Sigmoid colon (tissue), 7 donors: ENCODE data around the gene PCLAF. TPM values are rescaled to one million over a fixed set of nuclear protein-coding genes. Genes with fewer than 3 reads are reported as not detected.

Experiments
- DNase-seq: peaks from one replicate; pipeline ENCODE4 v3.0.0-alpha.2; 2019
- H3K27ac ChIP-seq, 4 donors: fragments of 200-600 bp; sonication (generic); one replicate each; pipeline ENCODE4 v1.5.1; 2016 to 2019; ENCODE audit warnings: mild to moderate bottlenecking in 1 of 4
- H3K27me3 ChIP-seq, 3 donors: fragments of 200-600 bp; sonication (generic); one replicate each; pipeline ENCODE4 v1.5.1; 2019; ENCODE audit warnings: mild to moderate bottlenecking in 1 of 3
- H3K36me3 ChIP-seq, 4 donors: fragments of 200-600 bp; sonication (generic); one replicate each; pipeline ENCODE4 v1.5.1; 2016 to 2019
- H3K4me1 ChIP-seq, 4 donors: fragments of 200-600 bp; sonication (generic); one replicate each; pipeline ENCODE4 v1.5.1; 2017 to 2019
- H3K4me3 ChIP-seq, 4 donors: fragments of 200-600 bp; sonication (generic); one replicate each; pipeline ENCODE4 v1.5.1; 2017 to 2019; ENCODE audit warnings: mild to moderate bottlenecking in 2 of 4, moderate library complexity in 1 of 4
- H3K9me3 ChIP-seq, 4 donors: fragments of 200-600 bp in 3 of 4; sonication (generic) in 3 of 4; one replicate each; pipeline versions ENCODE4 v1.5.1 to v1.6.1; 2013 to 2019
- CTCF ChIP-seq, 4 experiments: fragments of 450-650 bp in 3 of 4; fragments of 200-600 bp in 1 of 4; IDR thresholded peaks; one replicate each; pipeline ENCODE4 v1.5.1; 2016 to 2019; ENCODE audit warnings: antibody characterized with exemption in 4 of 4, mild to moderate bottlenecking in 3 of 4, moderate library complexity in 2 of 4
- EP300 ChIP-seq, 4 donors: sonication (generic); formaldehyde crosslinking; IDR thresholded peaks; one replicate each; pipeline ENCODE4 v1.6.1; 2017; ENCODE audit warnings: antibody characterized with exemption in 4 of 4
- POLR2A ChIP-seq, 2 donors: fragments of 450-650 bp; IDR thresholded peaks; one replicate each; pipeline ENCODE4 v1.6.1; 2016; ENCODE audit warnings: antibody characterized with exemption in 2 of 2, mild to moderate bottlenecking in 2 of 2, moderate library complexity in 2 of 2
- POLR2AphosphoS5 ChIP-seq, 4 donors: sonication (generic); formaldehyde crosslinking; IDR thresholded peaks; one replicate each; pipeline ENCODE4 v1.6.1; 2017; ENCODE audit warnings: antibody characterized with exemption in 4 of 4
- WGBS, 2 donors: extraction: QIAGEN DNeasy Blood & Tissue Kit; methylation state at CpG; one replicate each; pipeline ENCODE4 v1.1.7; 2013; 5-methylcytosine and 5-hydroxymethylcytosine counted together
- intact Hi-C: fragments of 100-400 bp; cut with DNase I; formaldehyde crosslinking; loops from one replicate; pipeline ENCODE4 v1.15.1; 2023
- polyA plus RNA-seq, 3 donors: library from polyadenylated mRNA; stranded (reverse); fragments of 200-250 nt; gene quantifications; one replicate each; pipeline ENCODE4 v1.2.3, GENCODE V29; 2013
- total RNA-seq, 4 donors: library from RNA; depleted of rRNA; stranded (reverse); fragments of >200 nt; gene quantifications; one replicate each; pipeline ENCODE4 v1.1.0, GENCODE V29; 2016
- donor health status: healthy with polysubstance abuse.
- donor health status: Bipolar disorder and iron deficiency.
- donor health status: healthy.

The PCLAF gene
- total and polyA plus RNA-seq, 7 donors = 1.1 to 83.0 (median 6.5) TPM; not detected in 1

DNA sequence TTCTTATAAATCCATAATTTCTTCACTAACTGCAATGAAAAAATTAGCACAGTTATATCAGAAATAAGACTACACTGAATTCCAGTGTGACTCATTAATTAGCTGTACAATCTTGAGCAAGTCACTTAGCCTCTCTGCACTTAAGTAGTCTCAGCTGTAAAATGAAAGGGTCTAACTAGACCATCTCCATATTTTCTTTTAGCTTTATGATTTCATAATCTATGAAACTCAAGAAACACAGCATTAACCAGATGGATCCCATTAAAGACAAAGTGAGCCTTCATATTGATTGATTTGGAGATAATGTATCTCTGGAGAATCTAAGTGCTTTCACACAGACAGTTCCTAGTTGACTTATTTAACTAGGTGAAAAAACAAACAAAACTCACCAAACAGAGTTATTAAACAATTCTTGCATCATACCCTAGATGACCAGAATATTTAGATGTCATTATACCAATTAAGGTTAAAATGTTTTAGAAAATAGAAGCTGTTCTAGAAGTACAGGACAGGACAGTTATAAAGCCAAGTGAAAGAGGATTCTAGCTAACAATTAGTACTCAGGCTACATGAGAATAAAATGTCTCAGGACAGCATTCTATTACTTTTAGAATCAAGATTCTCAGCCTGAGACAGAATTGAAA is 36.5 kb downstream of the PCLAF start:
- Histone ChIP-seq H3K4me3 (no peak overlapping the region), H3K27me3 (no peaks in the 10 kb centered on the region), H3K36me3 (peaks cover 0 to 9% (median 0%) of the 10 kb centered on the region in 4 donors), H3K4me1 (peaks cover 0 to 5% (median 0%) of the 10 kb centered on the region in 4 donors), H3K9me3 (no peaks in the 10 kb centered on the region), H3K27ac (no peak overlapping the region)
- no peak for DNase-seq
- no peak for TF ChIP-seq POLR2AphosphoS5 (IDR thresholded peaks at IDR 0.05)
- TF ChIP-seq CTCF (IDR thresholded peaks at IDR 0.05) = no peak
- no peak for TF ChIP-seq EP300 (IDR thresholded peaks at IDR 0.05)
- no peak for TF ChIP-seq POLR2A (IDR thresholded peaks at IDR 0.05)
- intact Hi-C loops = no loop called here

- 93 to 97% methylated on average over 2 of the region's 2 CpGs for WGBS, 2 donors
- H3K27ac ChIP-seq = no peak overlapping the region
- intact Hi-C loops = no loop called here
- TF ChIP-seq POLR2AphosphoS5 (IDR thresholded peaks at IDR 0.05) = no peak
- no peak for TF ChIP-seq POLR2A (IDR thresholded peaks at IDR 0.05)
- no peak for TF ChIP-seq EP300 (IDR thresholded peaks at IDR 0.05)
- no peak for TF ChIP-seq CTCF (IDR thresholded peaks at IDR 0.05)
- no peaks in the 10 kb centered on the region for H3K9me3 ChIP-seq
- H3K4me3 ChIP-seq = no peak overlapping the region
- H3K36me3 ChIP-seq = peaks cover 0 to 9% (median 0%) of the 10 kb centered on the region in 4 donors
- H3K4me1 ChIP-seq = peaks cover 0 to 5% (median 0%) of the 10 kb centered on the region in 4 donors
- H3K27me3 ChIP-seq = no peaks in the 10 kb centered on the region
- DNase-seq = no peak
Measured at GRCh38 chr15:64343841-64344240, 37.4 kb downstream of the PCLAF start.

DNA sequence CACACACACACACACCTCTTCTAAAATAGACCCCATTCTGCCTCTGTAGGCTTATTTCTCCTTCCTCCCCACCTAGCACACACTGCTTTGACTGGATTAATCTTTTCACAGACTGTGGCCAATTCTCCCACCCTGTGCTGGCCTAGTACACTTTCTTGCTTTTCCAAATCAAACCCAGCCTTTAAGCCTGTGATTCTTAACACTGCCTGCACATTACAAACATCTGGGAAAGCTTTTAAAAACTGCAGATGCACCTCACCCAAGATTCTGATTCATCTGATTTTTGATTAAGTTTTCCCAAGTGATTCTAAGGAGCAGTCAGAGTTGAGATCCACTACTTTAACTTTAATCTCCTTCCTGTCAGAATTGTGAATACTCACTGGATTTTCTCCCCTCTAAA is 38.0 kb downstream of the PCLAF start:
- Histone ChIP-seq H3K27ac (no peak overlapping the region), H3K36me3 (peaks cover 0 to 9% (median 0%) of the 10 kb centered on the region in 4 donors), H3K9me3 (no peaks in the 10 kb centered on the region), H3K27me3 (no peaks in the 10 kb centered on the region), H3K4me1 (peaks cover 0 to 5% (median 0%) of the 10 kb centered on the region in 4 donors), H3K4me3 (no peak overlapping the region)
- no peak for DNase-seq
- intact Hi-C loops = no loop called here
- no peak for TF ChIP-seq CTCF (IDR thresholded peaks at IDR 0.05)
- TF ChIP-seq EP300 (IDR thresholded peaks at IDR 0.05) = no peak
- no peak for TF ChIP-seq POLR2AphosphoS5 (IDR thresholded peaks at IDR 0.05)
- no peak for TF ChIP-seq POLR2A (IDR thresholded peaks at IDR 0.05)

DNA sequence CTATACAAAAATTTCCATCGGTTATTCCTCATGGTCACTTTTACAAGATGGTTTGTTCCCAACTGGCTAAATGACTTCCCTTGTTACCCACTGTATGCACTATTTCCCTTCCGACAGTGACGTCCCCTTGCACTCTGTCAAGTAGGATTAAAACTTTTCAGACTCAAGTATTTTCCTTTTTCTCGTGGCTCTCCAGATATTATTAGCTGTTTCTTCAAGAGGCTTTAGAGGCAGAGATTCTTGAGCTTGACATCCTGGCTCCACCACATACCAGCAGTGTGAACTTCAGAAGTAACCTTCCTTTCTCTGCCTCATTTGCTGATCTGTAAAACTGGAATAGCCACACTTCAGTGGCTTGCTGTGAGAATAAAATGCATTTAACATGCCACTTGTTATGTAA is 39.3 kb downstream of the PCLAF start:
- Histone ChIP-seq H3K27me3 (no peaks in the 10 kb centered on the region), H3K4me3 (no peak overlapping the region), H3K4me1 (peaks cover 0 to 5% (median 0%) of the 10 kb centered on the region in 4 donors), H3K36me3 (peaks cover 0 to 9% (median 0%) of the 10 kb centered on the region in 4 donors), H3K27ac (no peak overlapping the region), H3K9me3 (no peaks in the 10 kb centered on the region)
- TF ChIP-seq EP300 (IDR thresholded peaks at IDR 0.05) (no peak), POLR2A (IDR thresholded peaks at IDR 0.05) (no peak), POLR2AphosphoS5 (IDR thresholded peaks at IDR 0.05) (no peak), CTCF (IDR thresholded peaks at IDR 0.05) (no peak)
- no peak for DNase-seq
- 88 to 95% methylated on average over 4 of the region's 4 CpGs for WGBS, 2 donors
- intact Hi-C loops = no loop called here

GRCh38 chr15:64340355-64340754 is 40.9 kb downstream of the PCLAF start:
- Histone ChIP-seq H3K36me3 (peaks cover 0 to 9% (median 0%) of the 10 kb centered on the region in 4 donors), H3K4me3 (no peak overlapping the region), H3K27ac (no peak overlapping the region), H3K27me3 (no peaks in the 10 kb centered on the region), H3K9me3 (no peaks in the 10 kb centered on the region), H3K4me1 (peaks cover 0 to 5% (median 0%) of the 10 kb centered on the region in 4 donors)
- no peak for TF ChIP-seq CTCF (IDR thresholded peaks at IDR 0.05)
- no peak for TF ChIP-seq POLR2AphosphoS5 (IDR thresholded peaks at IDR 0.05)
- no peak for TF ChIP-seq POLR2A (IDR thresholded peaks at IDR 0.05)
- no peak for TF ChIP-seq EP300 (IDR thresholded peaks at IDR 0.05)
- intact Hi-C loops = no loop called here
- DNase-seq = no peak
- 38 to 75% methylated on average over 1 of the region's 1 CpG for WGBS, 2 donors
